ENCODE results near the gene CEP192. TPM values are rescaled to one million over a fixed set of nuclear protein-coding genes. Genes with fewer than 3 reads are reported as not detected.

The CEP192 gene
- total RNA-seq, 1 donor from 2014 or later: 25.6 TPM

- H3K27me3 ChIP-seq (ENCODE audit: low read depth): no peaks in the 10 kb centered on the region
- intact Hi-C loops (cut with micrococcal nuclease): loop anchor here (10.0 kb wide), 1 partner anchor 155 kb away; no protein-coding TSS in a partner anchor
- TF ChIP-seq CTCF (IDR thresholded peaks at IDR 0.05; ENCODE audit: borderline replicate concordance): peak; percentile 88
Measured at GRCh38 chr18:13159579-13159978, 168.4 kb downstream of the CEP192 start.

GRCh38 chr18:13161276-13161899 is 170.2 kb downstream of the CEP192 start:
- no peaks in the 10 kb centered on the region for H3K4me1 ChIP-seq
- peaks cover 24% of the 10 kb centered on the region for H3K9me3 ChIP-seq (replicated peaks)
- no peak for DNase-seq
- H3K27me3 ChIP-seq (ENCODE audit: low read depth): no peaks in the 10 kb centered on the region
- no peak overlapping the region for H3K27ac ChIP-seq (replicated peaks)
- no peaks in the 10 kb centered on the region for H3K36me3 ChIP-seq
- TF ChIP-seq CTCF (IDR thresholded peaks at IDR 0.05; ENCODE audit: borderline replicate concordance): no peak
- intact Hi-C loops (cut with micrococcal nuclease): no loop called here
- no peak overlapping the region for H3K4me3 ChIP-seq

More at GRCh38 chr18:13159579-13159978, 168.4 kb downstream of the CEP192 start:
- Histone ChIP-seq H3K9me3 (replicated peaks) (peaks cover 38% of the 10 kb centered on the region), H3K4me3 (no peak overlapping the region), H3K27ac (replicated peaks) (no peak overlapping the region), H3K36me3 (no peaks in the 10 kb centered on the region), H3K4me1 (no peaks in the 10 kb centered on the region)
- no peak for DNase-seq

GRCh38 chr18:13163167-13163927 is 172.2 kb downstream of the CEP192 start:
- Histone ChIP-seq H3K27me3 (ENCODE audit: low read depth) (no peaks in the 10 kb centered on the region), H3K36me3 (no peaks in the 10 kb centered on the region), H3K4me1 (no peaks in the 10 kb centered on the region), H3K27ac (replicated peaks) (no peak overlapping the region), H3K9me3 (replicated peaks) (peaks cover 5% of the 10 kb centered on the region), H3K4me3 (no peak overlapping the region)
- TF ChIP-seq CTCF (IDR thresholded peaks at IDR 0.05; ENCODE audit: borderline replicate concordance): no peak
- intact Hi-C loops (cut with micrococcal nuclease): no loop called here
- no peak for DNase-seq

GRCh38 chr18:13164406-13164805 is 173.2 kb downstream of the CEP192 start:
- Histone ChIP-seq H3K27me3 (ENCODE audit: low read depth) (no peaks in the 10 kb centered on the region), H3K4me3 (no peak overlapping the region), H3K36me3 (no peaks in the 10 kb centered on the region), H3K27ac (replicated peaks) (no peak overlapping the region), H3K9me3 (replicated peaks) (no peaks in the 10 kb centered on the region), H3K4me1 (no peaks in the 10 kb centered on the region)
- no peak for TF ChIP-seq CTCF (IDR thresholded peaks at IDR 0.05; ENCODE audit: borderline replicate concordance)
- DNase-seq: no peak
- intact Hi-C loops (cut with micrococcal nuclease): no loop called here

- TF ChIP-seq CTCF (IDR thresholded peaks at IDR 0.05; ENCODE audit: borderline replicate concordance): no peak
- Histone ChIP-seq H3K27ac (replicated peaks) (no peak overlapping the region), H3K9me3 (replicated peaks) (no peaks in the 10 kb centered on the region), H3K4me1 (no peaks in the 10 kb centered on the region), H3K4me3 (no peak overlapping the region), H3K27me3 (ENCODE audit: low read depth) (no peaks in the 10 kb centered on the region), H3K36me3 (no peaks in the 10 kb centered on the region)
- DNase-seq: no peak
- intact Hi-C loops (cut with micrococcal nuclease): no loop called here
Measured at GRCh38 chr18:13165636-13166423, 174.7 kb downstream of the CEP192 start.
